GM12873 (cell line): ENCODE measurements around the gene UBQLN1.

Source experiments
- TF ChIP-seq, protein P1 (sequence below): IDR thresholded peaks from 2 replicates; pipeline ENCODE4 v1.5.1; 2012; ENCODE audit warnings: low read depth, mild to moderate bottlenecking, moderate library complexity, low read length, control low read depth; ENCODE audit not compliant: insufficient read depth; ENCODE audit errors: missing control alignments

Gene UBQLN1

DNA sequence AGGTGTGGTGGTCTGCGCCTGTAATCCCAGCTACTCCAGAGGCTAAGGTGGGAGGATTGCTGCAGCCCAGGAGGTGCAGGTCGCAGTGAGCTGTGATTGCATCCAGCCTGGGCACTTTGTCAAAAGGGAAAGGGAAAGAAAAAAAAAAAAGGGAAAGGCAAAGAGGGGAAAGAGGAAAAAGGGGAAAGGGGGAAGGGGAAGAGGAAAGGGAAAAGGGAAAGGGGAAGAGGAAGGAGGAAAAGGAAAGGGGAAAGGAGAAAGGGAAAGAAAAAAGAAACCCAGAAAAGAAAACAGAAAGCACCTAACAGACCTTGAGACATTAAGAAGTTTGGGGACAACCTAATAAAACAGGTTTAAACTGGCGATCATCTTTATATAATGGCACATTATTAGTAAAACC lies 44.8 kb downstream of the UBQLN1 start:
- TF ChIP-seq, protein P1, sequence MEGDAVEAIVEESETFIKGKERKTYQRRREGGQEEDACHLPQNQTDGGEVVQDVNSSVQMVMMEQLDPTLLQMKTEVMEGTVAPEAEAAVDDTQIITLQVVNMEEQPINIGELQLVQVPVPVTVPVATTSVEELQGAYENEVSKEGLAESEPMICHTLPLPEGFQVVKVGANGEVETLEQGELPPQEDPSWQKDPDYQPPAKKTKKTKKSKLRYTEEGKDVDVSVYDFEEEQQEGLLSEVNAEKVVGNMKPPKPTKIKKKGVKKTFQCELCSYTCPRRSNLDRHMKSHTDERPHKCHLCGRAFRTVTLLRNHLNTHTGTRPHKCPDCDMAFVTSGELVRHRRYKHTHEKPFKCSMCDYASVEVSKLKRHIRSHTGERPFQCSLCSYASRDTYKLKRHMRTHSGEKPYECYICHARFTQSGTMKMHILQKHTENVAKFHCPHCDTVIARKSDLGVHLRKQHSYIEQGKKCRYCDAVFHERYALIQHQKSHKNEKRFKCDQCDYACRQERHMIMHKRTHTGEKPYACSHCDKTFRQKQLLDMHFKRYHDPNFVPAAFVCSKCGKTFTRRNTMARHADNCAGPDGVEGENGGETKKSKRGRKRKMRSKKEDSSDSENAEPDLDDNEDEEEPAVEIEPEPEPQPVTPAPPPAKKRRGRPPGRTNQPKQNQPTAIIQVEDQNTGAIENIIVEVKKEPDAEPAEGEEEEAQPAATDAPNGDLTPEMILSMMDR, result no peak

DNA sequence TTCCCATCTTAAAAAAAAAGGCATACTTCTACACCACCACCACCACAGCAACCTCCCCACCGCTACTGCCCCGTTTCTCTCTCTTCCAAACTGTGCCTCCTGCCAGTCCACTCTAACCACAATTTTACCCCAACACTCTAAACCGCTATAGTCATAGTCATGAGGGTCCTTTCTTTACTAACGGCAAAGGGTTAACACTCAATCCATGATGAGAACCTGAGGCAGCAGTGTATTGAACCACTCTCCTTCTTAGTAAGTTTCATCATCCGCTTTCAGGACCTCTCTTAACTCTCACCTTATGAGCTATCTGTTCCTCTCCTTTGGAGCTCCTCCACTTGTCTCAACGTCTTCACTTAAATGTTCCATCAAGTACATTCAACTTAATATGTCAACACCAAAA lies 50.8 kb downstream of the UBQLN1 start:
- TF ChIP-seq, protein P1, result no peak

DNA sequence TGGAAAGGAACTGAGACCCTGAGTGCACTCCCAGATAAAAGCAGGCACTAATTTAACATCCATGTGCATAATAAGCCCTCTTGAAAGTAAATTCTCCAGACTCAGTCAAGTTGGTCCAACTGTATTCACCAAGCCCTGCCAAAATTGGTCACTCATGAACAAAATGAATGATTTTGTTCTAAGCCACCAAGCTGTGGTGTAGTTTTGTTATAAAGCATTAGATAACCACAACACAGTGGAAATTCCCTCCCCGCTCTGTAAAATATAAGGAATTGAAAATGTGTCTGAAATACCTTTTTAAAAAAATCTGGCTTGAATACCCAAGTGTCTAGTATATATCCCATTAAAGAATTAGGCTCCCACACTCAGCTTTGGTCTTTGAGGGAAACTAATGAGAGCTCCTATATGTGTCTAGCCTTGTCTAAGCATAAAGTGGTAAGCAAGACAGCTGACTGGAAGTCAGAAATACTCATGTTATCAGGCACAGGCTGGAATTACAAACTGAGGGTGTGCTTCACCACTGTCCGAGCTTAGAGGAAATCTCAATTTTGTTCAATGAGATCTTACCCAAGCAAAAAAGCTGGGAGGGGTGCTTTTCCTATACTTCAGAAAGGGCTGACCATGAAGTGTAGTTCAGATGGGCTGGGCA lies 51.6 kb downstream of the UBQLN1 start:
- TF ChIP-seq, protein P1, result no peak

DNA sequence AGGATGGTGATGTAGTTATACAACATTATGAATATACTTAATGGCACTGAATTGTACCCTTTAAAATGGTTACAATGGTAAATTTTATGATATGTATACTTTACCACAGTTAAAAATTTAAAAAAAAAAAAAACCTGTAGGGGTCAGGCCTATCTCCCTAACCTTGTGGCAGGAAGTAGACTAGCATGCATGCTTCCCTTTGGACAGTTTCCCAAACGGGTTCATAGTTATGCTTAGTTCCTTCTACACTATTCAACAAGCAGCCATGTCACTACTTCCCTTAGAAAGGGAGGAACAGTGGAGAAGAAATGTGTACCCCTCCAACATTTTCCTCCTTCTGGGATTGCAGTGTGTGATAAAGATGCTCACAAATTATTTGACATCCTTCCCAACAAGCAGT lies 52.3 kb downstream of the UBQLN1 start:
- TF ChIP-seq, protein P1, result no peak

DNA sequence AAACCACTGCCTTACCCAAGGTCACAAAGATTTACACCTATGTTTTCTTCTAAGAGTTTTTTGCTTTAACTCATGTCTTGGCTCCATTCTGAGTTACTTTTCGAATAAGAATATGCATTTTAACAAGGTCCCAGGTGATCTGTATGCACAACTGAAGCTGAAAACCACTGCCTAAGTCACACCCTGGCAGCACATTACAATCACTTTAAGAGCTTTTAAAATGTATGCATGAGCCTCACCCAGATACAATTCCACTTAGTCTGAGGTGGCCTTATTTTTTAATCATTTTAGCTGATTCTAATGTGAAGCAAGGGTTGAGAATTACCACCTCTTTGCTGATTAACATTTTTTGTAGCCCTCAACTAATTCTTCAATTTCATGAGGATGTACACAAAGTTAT lies 55.3 kb downstream of the UBQLN1 start:
- TF ChIP-seq, protein P1, result no peak

DNA sequence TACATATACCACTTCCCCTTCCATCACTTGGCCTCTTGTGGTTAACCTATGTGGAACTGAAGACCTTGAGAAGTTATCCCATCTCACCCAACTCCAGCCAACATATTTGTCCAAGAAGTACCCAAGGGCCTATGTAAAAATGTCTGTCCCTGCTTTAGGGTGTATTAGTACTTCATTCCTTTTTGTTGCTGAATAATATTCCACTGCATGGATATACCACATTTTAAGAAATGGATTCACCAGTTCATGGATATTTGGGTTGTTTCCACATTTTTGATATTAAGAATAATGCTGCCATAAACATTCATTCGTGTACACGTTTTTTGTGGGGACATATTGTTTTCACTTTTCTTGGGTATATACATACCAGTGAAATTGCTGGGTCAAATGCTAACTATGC lies 56.2 kb downstream of the UBQLN1 start:
- TF ChIP-seq, protein P1, result no peak

DNA sequence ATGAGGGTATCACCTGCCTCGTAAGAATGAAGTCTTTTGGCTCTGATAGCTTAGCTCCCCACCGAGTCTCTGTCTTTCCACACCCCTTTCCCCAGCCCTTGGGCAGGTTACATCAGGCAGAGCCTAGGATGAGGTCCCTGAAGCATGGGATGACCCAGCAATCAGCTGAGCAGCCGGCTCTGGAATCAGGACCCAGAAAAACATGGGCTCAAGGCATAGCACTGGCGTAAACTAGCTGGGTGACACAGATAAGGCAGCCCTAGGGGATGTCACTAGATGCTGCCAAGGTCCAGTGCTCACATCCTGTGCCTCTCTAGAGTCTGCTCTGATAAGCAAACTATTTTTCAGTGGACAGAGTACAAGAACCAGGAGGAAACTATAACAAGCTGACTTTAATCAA lies 58.2 kb downstream of the UBQLN1 start:
- TF ChIP-seq, protein P1, result no peak
